Middle frontal gyrus (tissue), 1 donor: ENCODE results near the gene MRPL52.
A peak's percentile ranks its signal among the peaks of the same experiment; 100 is the strongest.
"Not testable (repeated sequence)": the region's sequence is repeated elsewhere in the genome, so short reads cannot be mapped to it uniquely, and the experiment has no call there.

Experiments used
- DNase-seq: peaks from one replicate; pipeline ENCODE4 v3.0.0-alpha.2; 2015; ENCODE audit warnings: low spot score; ENCODE audit errors: extremely low spot score

MRPL52 gene

DNA sequence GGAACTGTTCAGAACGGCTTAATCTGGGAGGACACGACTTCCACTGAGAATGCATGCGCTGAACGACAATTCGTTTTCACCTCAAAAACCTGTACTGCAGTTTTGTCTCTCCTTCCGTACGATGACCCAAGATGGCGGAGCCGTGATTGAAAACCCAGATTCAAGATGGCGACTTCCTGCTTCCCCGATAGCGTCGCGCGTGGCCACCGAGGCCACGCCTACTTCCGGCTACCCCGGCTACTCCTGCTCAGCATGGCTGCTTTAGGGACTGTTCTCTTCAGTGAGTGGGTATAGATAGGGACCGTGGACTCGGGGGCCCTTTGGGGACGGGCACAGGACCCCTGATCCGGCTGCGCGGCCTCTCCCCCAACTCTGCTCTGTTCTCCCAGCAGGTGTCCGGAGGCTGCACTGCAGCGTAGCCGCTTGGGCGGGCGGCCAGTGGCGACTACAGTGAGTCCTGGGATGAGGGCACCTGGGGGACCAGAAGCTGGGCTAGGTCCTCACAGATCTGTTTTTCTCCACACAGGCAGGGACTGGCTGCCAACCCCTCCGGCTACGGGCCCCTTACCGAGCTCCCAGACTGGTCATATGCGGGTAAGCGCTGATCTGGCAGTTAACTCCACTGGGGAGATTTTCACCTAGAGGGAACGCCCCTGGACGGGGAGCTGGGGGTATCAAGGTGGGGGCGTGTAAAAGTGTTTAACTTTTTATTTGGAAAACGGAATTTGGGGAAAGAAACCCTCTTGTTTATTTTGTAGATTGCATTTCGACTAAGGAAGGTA lies at the start of gene MRPL52:
Gene MRPL52 (plus strand): TSS at position 227 of the 782 bp plus-strand sequence. CDS start 26 bp downstream, at position 253.
- DNase-seq = peak; percentile 89

DNA sequence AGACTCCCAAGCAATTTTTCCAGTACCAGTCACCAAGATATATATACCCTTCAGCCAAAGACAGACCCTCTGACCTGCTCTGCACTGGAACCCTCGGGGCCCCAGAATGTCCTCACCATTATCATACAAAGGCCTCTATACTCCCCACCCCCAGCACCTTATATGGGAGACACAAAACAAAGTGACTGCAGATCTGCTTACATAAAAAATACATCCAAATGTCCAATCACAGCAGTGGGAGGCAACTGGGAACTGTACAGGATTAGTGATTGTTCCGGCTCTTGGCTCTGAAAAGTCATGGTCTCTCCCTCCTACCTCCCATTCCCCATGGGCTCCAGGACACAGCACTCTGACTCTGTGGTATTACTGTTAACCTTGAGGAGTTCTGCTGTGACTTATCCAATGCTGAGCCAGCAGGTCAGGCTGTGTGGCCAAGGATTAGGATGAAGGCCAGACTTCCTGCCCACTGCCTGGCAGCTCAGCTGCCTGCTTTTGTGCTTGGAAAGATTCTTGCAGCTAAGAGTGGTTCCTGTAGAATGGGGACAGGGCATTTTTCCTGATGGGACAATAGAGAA lies 49.5 kb upstream of the MRPL52 start:
- no peak for DNase-seq

GRCh38 chr14:22780941-22781300 lies 48.8 kb upstream of the MRPL52 start:
- DNase-seq = no peak

GRCh38 chr14:22781301-22781991 lies 48.2 kb upstream of the MRPL52 start:
- DNase-seq = no peak

GRCh38 chr14:22786685-22787084 lies 43.0 kb upstream of the MRPL52 start:
- DNase-seq = no peak

DNA sequence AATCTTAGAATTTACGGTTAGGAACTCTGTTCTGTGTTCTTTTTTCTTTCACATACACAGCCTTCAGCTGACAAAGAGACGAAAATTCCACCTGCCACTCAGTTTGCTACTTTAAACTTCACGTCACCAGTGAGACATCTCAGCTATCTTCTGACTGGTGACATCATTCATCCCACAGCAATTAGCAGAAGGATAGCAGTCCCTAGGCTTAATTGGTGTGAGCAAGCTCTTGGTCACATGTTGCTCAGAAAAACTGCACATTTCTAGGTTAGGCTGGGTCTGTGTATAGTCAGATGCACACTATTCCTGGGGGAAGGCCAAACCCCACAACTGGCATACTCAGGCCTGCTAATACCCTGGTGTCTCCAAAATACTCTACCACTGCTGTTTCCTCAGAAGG lies 38.4 kb upstream of the MRPL52 start:
- DNase-seq = no peak

GRCh38 chr14:22792158-22792557 lies 37.5 kb upstream of the MRPL52 start:
- DNase-seq = no peak

- not testable (repeated sequence) for DNase-seq
Measured at GRCh38 chr14:22793550-22793949, 36.1 kb upstream of the MRPL52 start.

DNA sequence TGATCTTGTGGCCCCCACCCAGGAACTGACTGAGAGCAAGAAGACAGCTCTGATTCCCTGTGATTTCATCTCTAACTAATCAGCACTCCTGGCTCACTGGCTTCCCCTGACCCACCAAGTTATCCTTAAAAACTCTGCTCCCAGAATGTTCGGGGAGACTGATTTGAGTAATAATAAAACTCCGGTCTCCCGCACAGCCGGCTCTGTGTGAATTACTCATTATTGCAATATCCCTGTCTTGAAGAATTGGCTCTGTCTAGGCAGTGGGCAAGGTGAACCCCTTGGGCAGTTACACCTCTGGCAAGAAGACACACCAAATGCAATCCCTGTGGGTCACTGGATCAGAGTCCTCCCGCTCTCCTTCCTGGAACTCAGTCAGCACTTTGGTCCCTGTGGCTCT lies 35.7 kb upstream of the MRPL52 start:
- DNase-seq = no peak

DNA sequence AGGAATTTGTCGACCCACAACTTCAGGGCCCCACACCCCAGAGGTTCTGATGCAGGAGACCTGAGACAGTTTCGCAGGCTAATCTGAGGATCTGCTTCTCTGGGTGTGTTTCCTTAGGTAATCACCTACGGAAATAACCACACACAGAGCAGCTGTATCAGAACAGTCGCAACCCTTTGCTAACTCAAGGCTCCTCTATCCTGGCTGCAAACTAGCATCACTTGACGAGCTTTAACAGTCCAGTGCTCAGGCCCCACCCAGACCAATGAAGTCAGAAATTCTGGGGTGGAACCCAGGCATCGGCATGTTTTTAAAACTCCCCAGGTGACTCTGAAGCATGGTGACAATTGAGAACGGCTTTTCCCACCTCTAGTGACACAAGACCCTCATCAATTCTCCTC lies 35.1 kb upstream of the MRPL52 start:
- DNase-seq = no peak

DNA sequence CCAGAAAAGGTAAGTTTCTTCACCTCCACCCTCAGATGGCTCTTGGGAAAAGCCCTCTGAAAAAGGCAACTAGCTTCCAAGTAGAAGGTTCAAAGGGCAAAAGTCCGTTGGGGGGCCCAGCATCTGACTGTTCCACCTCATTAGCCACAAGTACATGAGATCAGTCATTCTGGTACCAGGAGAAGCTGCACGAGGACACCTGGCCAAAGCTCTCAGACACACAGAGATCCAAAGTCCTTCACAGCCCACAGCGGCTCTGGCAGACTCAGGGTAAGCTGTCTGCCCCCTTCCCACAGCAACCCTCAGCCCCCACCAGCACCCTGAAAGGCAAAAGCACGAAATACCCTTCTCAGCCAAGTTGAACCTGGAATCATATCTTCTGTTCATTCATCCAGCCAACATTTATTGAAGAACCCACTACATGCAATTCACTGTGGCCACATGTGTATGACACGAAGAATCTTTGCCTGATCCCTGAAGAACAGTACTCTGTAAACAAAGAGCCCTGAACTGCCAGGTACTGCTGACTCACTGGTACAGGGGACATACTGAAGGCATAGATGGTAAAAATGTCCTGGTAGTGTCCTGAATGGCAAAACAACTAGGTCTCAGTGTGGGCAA lies 33.5 kb upstream of the MRPL52 start:
- no peak for DNase-seq

DNA sequence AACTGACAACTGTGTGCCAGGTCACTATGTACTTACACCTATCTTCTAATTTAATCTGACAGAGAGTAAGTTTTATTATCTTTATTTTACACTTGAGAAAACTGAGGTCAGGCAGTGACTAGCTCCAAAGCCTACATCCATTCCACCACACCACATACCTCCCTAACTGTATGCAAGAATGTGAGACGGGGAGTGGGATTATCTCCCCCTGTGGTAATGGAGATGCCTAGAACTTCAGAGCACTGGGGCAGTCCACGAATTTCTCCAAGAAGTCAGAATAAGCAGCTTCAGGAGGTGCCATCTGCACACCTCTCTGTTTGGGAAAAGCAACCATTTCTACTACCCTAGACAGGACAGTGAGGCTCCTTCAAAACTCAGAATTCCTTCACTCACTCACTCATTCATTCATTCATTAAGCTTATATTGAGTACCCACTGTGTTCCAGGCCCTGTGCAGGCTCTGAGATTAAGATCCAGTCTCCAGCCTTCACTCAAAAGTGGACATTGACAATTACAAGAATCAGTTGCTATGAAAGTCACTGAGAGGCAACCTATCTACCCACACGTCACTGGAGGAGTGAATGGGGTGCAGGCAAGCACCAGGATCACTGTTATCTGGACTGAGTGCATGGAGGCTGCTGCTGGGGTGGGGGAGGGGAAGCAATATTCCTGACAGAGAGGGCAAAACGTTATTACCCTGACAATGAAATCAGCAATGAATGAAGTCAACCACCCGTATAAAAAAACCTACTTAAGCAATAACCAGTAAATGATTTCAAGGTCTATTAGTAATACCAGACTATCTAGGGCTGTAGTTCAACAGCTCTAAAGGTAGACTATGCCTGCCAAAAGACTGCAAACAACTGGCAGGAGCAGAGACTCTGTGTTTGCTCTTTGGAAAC lies 32.4 kb upstream of the MRPL52 start:
- DNase-seq = no peak

DNA sequence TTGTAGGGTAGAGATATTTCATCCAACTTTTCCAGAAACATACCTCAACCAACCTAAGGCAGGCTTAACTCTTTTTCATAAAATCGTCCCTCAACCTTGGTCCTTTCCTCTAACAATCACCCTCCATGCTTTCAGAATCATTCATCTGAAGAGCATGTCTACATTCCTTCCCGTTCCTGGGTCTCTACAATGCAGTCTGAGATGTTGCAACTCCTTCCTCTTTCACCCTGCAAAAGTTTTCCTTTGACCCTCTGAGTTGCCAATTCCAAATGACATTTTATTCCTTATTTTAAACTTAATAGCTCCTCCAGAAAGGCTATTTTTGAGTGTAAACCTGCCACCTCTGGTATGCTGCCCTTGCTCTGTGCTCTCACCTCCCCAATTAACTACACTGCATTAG lies 31.2 kb upstream of the MRPL52 start:
- no peak for DNase-seq

GRCh38 chr14:22800346-22800745 lies 29.3 kb upstream of the MRPL52 start:
- DNase-seq = no peak

DNA sequence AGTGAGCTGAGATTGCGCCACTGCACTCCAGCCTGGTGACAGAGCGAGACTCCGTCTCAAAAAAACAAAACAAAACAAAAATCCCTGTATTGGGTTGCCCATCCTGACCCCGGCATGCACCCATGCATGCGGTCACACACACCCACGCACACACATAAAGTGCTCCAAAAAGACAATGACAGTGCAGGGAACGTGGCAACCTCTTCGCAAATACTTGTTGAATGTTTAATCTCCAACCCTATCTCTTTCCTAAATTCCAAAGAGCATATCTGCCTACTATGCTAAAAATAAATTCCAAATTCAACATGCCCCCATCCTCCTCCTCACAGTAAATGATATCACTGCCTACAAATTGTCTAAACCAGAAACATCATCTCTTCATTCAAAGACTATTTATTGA lies 28.0 kb upstream of the MRPL52 start:
- no peak for DNase-seq

GRCh38 chr14:22802860-22803686 lies 26.6 kb upstream of the MRPL52 start:
- no peak for DNase-seq

GRCh38 chr14:22803687-22803974 lies 26.1 kb upstream of the MRPL52 start:
- DNase-seq = no peak

DNA sequence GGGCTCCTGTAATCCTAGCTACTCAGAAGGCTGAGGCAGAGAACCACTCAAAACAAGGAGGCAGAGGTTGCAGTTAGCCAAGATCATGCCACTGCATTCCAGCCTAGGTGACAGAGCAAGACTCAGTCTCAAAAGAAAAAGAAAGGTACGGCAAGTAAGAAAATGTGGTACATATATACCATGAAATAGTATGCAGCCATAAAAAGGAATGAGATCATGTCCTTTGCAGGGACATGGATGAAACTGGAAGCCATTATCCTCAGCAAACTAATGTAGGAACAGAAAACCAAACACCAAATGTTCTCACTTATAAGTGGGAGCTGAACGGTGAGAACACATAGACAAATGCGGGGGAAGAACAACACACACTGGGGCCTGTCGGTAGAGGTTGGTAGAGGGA lies 24.5 kb upstream of the MRPL52 start:
- DNase-seq = not testable (repeated sequence)

DNA sequence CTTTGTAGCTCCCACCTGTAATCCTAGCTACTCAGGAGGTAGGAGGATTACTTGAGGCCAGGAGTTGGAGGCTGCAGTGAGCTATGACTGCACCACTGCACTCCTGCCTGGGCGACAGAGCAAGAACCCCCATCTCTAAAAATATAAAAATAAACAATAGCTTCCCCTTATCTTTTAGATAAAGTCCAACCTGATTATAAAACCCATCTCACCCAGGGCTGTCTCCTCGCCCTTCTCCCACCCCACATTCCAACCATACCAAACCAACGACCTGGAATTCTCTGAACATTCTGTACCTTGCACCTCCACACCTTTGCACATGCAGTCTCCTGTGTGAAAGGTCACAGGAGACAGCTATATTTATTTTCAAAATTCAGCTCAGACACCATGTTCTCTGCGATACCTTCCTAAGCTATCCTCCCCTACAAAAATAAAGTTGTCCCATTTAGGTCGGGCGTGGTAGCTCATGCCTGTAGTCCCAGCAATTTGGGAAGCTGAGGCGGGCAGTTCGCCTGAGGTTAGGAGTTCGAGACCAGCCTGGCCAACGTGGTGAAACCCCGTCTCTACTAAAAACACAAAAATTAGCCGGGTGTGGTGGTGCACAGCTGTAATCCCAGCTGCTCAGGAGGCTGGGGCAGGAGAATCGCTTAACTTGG lies 22.1 kb upstream of the MRPL52 start:
- no peak for DNase-seq
